Hepatocyte (in vitro differentiated cells): Measurements from ENCODE around the gene WASHC4.

Experiments
- CTCF ChIP-seq: fragments of 200-600 bp; sonication (generic); IDR thresholded peaks from 2 replicates; pipeline ENCODE4 v1.5.1; 2016; ENCODE audit warnings: antibody characterized with exemption, mild to moderate bottlenecking; ENCODE audit not compliant: poor library complexity
- EZH2 ChIP-seq: fragments of 200-600 bp; sonication (generic); IDR thresholded peaks from 2 replicates; pipeline ENCODE4 v1.6.1; 2016; ENCODE audit warnings: antibody characterized with exemption, mild to moderate bottlenecking, borderline replicate concordance
- EZH2phosphoT487 ChIP-seq: fragments of 200-600 bp; sonication (generic); IDR thresholded peaks from one replicate; pipeline ENCODE4 v1.6.1; 2018; ENCODE audit warnings: antibody characterized with exemption, mild to moderate bottlenecking, low read depth, moderate library complexity; ENCODE audit not compliant: unreplicated experiment, severe bottlenecking

GRCh38 chr12:105085501-105085900 is 22.0 kb upstream of the WASHC4 start:
- TF ChIP-seq CTCF (no peak), EZH2 (no peak), EZH2phosphoT487 (no peak)
